ENCODE data around the gene DTNB. TPM values are rescaled to one million over a fixed set of nuclear protein-coding genes. Genes with fewer than 3 reads are reported as not detected.
"Not testable (repeated sequence)": the region's sequence is repeated elsewhere in the genome, so short reads cannot be mapped to it uniquely, and the experiment has no call there.

The DTNB gene
- total RNA-seq, 2 experiments from 2014 or later: 23.7 to 49.8 TPM

- H3K27me3 Mint-ChIP-seq; ATAC-seq; H3K9me3 Mint-ChIP-seq (ENCODE audit: low read depth); CTCF ChIA-PET; H3K36me3 Mint-ChIP-seq; H3K4me3 Mint-ChIP-seq; H3K27ac Mint-ChIP-seq; DNase-seq: not testable (repeated sequence)
- peaks cover 11% of the 10 kb centered on the region for H3K4me1 Mint-ChIP-seq
Observed at GRCh38 chr2:25535411-25536289, 137.7 kb downstream of the DTNB start.

- H3K36me3 Mint-ChIP-seq; ATAC-seq; H3K9me3 Mint-ChIP-seq (ENCODE audit: low read depth); H3K27me3 Mint-ChIP-seq; CTCF ChIA-PET; H3K27ac Mint-ChIP-seq; H3K4me3 Mint-ChIP-seq; DNase-seq: not testable (repeated sequence)
- peaks cover 12% of the 10 kb centered on the region for H3K4me1 Mint-ChIP-seq
Observed at GRCh38 chr2:25534937-25535336, 138.4 kb downstream of the DTNB start.

GRCh38 chr2:25534455-25534854 is 138.9 kb downstream of the DTNB start:
- H3K9me3 Mint-ChIP-seq (ENCODE audit: low read depth): no peaks in the 10 kb centered on the region
- no peaks in the 10 kb centered on the region for H3K27me3 Mint-ChIP-seq
- ATAC-seq (no peak), DNase-seq (no peak)
- peaks cover 11% of the 10 kb centered on the region for H3K36me3 Mint-ChIP-seq
- peaks cover 12% of the 10 kb centered on the region for H3K4me1 Mint-ChIP-seq
- CTCF ChIA-PET: no interaction called here
- no peak overlapping the region for H3K27ac Mint-ChIP-seq
- H3K4me3 Mint-ChIP-seq: no peak overlapping the region

- DNase-seq; ATAC-seq; H3K27ac Mint-ChIP-seq; H3K9me3 Mint-ChIP-seq (ENCODE audit: low read depth); H3K4me3 Mint-ChIP-seq; H3K27me3 Mint-ChIP-seq; CTCF ChIA-PET: not testable (repeated sequence)
- Mint-ChIP-seq H3K4me1 (peaks cover 12% of the 10 kb centered on the region), H3K36me3 (peaks cover 14% of the 10 kb centered on the region)
Observed at GRCh38 chr2:25533771-25534170, 139.6 kb downstream of the DTNB start.

GRCh38 chr2:25532521-25532920 is 140.9 kb downstream of the DTNB start:
- Mint-ChIP-seq H3K27me3 (no peaks in the 10 kb centered on the region), H3K4me3 (no peak overlapping the region), H3K27ac (no peak overlapping the region), H3K9me3 (ENCODE audit: low read depth) (no peaks in the 10 kb centered on the region), H3K4me1 (peaks cover 14% of the 10 kb centered on the region), H3K36me3 (peaks cover 16% of the 10 kb centered on the region)
- no peak for ATAC-seq
- DNase-seq: no peak
- CTCF ChIA-PET: interaction anchor here (0.7 kb wide), 1 partner anchor 223 kb away, joined by 4 read pairs; no protein-coding TSS in a partner anchor

- no peak for ATAC-seq
- CTCF ChIA-PET: interaction anchor here (1.7 kb wide), 1 partner anchor 167 kb away, joined by 4 read pairs; no protein-coding TSS in a partner anchor
- H3K4me3 Mint-ChIP-seq: no peak overlapping the region
- no peak overlapping the region for H3K27ac Mint-ChIP-seq
- peaks cover 8% of the 10 kb centered on the region for H3K36me3 Mint-ChIP-seq
- H3K27me3 Mint-ChIP-seq: no peaks in the 10 kb centered on the region
- DNase-seq: no peak
- peaks cover 21% of the 10 kb centered on the region for H3K4me1 Mint-ChIP-seq
- no peaks in the 10 kb centered on the region for H3K9me3 Mint-ChIP-seq (ENCODE audit: low read depth)
Observed at GRCh38 chr2:25529034-25529433, 144.3 kb downstream of the DTNB start.

- no peak overlapping the region for H3K27ac Mint-ChIP-seq
- CTCF ChIA-PET: interaction anchor here (1.0 to 1.7 kb wide), 2 partner anchors 166 kb away, joined by 4 read pairs; no protein-coding TSS in a partner anchor
Observed at GRCh38 chr2:25528173-25528572, 145.2 kb downstream of the DTNB start.

GRCh38 chr2:25524507-25524906 is 148.9 kb downstream of the DTNB start:
- H3K4me1 Mint-ChIP-seq: peaks cover 20% of the 10 kb centered on the region
- H3K27ac Mint-ChIP-seq: no peak overlapping the region
- ATAC-seq (no peak), DNase-seq (peak; percentile 47)
- CTCF ChIA-PET: interaction anchor here (0.6 to 2.2 kb wide), 9 partner anchors 13 to 245 kb away, joined by 3 to 12 read pairs (median 4); no protein-coding TSS in a partner anchor
- no peaks in the 10 kb centered on the region for H3K9me3 Mint-ChIP-seq (ENCODE audit: low read depth)
- H3K36me3 Mint-ChIP-seq: peaks cover 4% of the 10 kb centered on the region
- H3K27me3 Mint-ChIP-seq: no peaks in the 10 kb centered on the region
- no peak overlapping the region for H3K4me3 Mint-ChIP-seq

More at GRCh38 chr2:25528173-25528572, 145.2 kb downstream of the DTNB start:
- DNase-seq: no peak
- Mint-ChIP-seq H3K4me1 (peaks cover 21% of the 10 kb centered on the region), H3K4me3 (no peak overlapping the region), H3K36me3 (peaks cover 6% of the 10 kb centered on the region), H3K27me3 (no peaks in the 10 kb centered on the region), H3K9me3 (ENCODE audit: low read depth) (no peaks in the 10 kb centered on the region)
- no peak for ATAC-seq

GRCh38 chr2:25523060-25523459 is 150.3 kb downstream of the DTNB start:
- CTCF ChIA-PET: interaction anchor here (0.6 to 2.2 kb wide), 5 partner anchors 34 to 209 kb away, joined by 3 to 7 read pairs (median 4); no protein-coding TSS in a partner anchor
- Mint-ChIP-seq H3K9me3 (ENCODE audit: low read depth) (no peaks in the 10 kb centered on the region), H3K4me3 (no peak overlapping the region)

GRCh38 chr2:25521665-25522387 is 151.6 kb downstream of the DTNB start:
- peak overlapping the region; percentile 90 for H3K27ac Mint-ChIP-seq
- ATAC-seq (peak; percentile 95), DNase-seq (peak; percentile 70)
- H3K4me3 Mint-ChIP-seq: peak overlapping the region; percentile 35
- no peaks in the 10 kb centered on the region for H3K9me3 Mint-ChIP-seq (ENCODE audit: low read depth)
- peaks cover under 1% of the 10 kb centered on the region for H3K36me3 Mint-ChIP-seq
- H3K27me3 Mint-ChIP-seq: no peaks in the 10 kb centered on the region
- peaks cover 28% of the 10 kb centered on the region for H3K4me1 Mint-ChIP-seq
- CTCF ChIA-PET: interaction anchor here (0.9 to 2.2 kb wide), 6 partner anchors 68 to 472 kb away, joined by 3 to 7 read pairs (median 5); no protein-coding TSS in a partner anchor

More at GRCh38 chr2:25523060-25523459, 150.3 kb downstream of the DTNB start:
- DNase-seq (no peak), ATAC-seq (no peak)
- peaks cover 21% of the 10 kb centered on the region for H3K4me1 Mint-ChIP-seq
- H3K36me3 Mint-ChIP-seq: no peaks in the 10 kb centered on the region
- no peaks in the 10 kb centered on the region for H3K27me3 Mint-ChIP-seq
- peak overlapping the region; percentile 90 for H3K27ac Mint-ChIP-seq

GRCh38 chr2:25521126-25521525 is 152.3 kb downstream of the DTNB start:
- ATAC-seq (no peak), DNase-seq (no peak)
- H3K4me3 Mint-ChIP-seq: no peak overlapping the region
- H3K9me3 Mint-ChIP-seq (ENCODE audit: low read depth): no peaks in the 10 kb centered on the region
- H3K4me1 Mint-ChIP-seq: peaks cover 29% of the 10 kb centered on the region
- H3K27me3 Mint-ChIP-seq: no peaks in the 10 kb centered on the region
- H3K27ac Mint-ChIP-seq: no peak overlapping the region
- CTCF ChIA-PET: interaction anchor here (0.6 to 1.3 kb wide), 6 partner anchors 68 to 472 kb away, joined by 3 to 6 read pairs (median 4); no protein-coding TSS in a partner anchor
- peaks cover 2% of the 10 kb centered on the region for H3K36me3 Mint-ChIP-seq

- DNase-seq (no peak), ATAC-seq (no peak)
- CTCF ChIA-PET: no interaction called here
- Mint-ChIP-seq H3K27me3 (no peaks in the 10 kb centered on the region), H3K4me1 (peaks cover 34% of the 10 kb centered on the region), H3K27ac (no peak overlapping the region), H3K4me3 (no peak overlapping the region), H3K36me3 (peaks cover 12% of the 10 kb centered on the region), H3K9me3 (ENCODE audit: low read depth) (no peaks in the 10 kb centered on the region)
Observed at GRCh38 chr2:25517701-25518100, 155.7 kb downstream of the DTNB start.

GRCh38 chr2:25514043-25514637 is 159.2 kb downstream of the DTNB start:
- CTCF ChIA-PET: interaction anchor here (0.7 kb wide), 1 partner anchor 13 kb away, joined by 3 read pairs; no protein-coding TSS in a partner anchor
- DNase-seq (no peak), ATAC-seq (peak; percentile 45)
- peaks cover 13% of the 10 kb centered on the region for H3K36me3 Mint-ChIP-seq
- H3K27ac Mint-ChIP-seq: peak overlapping the region; percentile 34
- peaks cover 30% of the 10 kb centered on the region for H3K4me1 Mint-ChIP-seq
- H3K4me3 Mint-ChIP-seq: peak overlapping the region; percentile 5
- no peaks in the 10 kb centered on the region for H3K9me3 Mint-ChIP-seq (ENCODE audit: low read depth)
- H3K27me3 Mint-ChIP-seq: no peaks in the 10 kb centered on the region

Data from activated CD8-positive, alpha-beta memory T cell treated with anti-CD3 and anti-CD28 coated beads, Interleukin-2, amount 10 ng/mL, durations not matched to agents 7 days and 5 days (primary cell).